GM23248 (cell line): ENCODE results near the gene ACYP1. TPM values are rescaled to one million over a fixed set of nuclear protein-coding genes. Genes with fewer than 3 reads are reported as not detected.

Experiments
- DNase-seq: peaks from one replicate; pipeline ENCODE4 v3.0.0-alpha.2; 2015
- H2AFZ ChIP-seq: fragments of 200-600 bp; sonication (generic); 2 replicates; pipeline ENCODE4 v1.6.1; 2016; ENCODE audit warnings: antibody characterized with exemption
- H3F3A ChIP-seq: fragments of 200-600 bp; sonication (generic); 2 replicates; pipeline ENCODE4 v1.6.1; 2016; ENCODE audit warnings: mild to moderate bottlenecking, antibody characterized with exemption, mixed run types; ENCODE audit not compliant: insufficient read depth
- H3K27ac ChIP-seq: fragments of 200-600 bp; sonication (generic); 2 replicates; pipeline ENCODE4 v1.5.1; 2016; ENCODE audit warnings: mild to moderate bottlenecking
- H3K27me3 ChIP-seq: fragments of 200-600 bp; sonication (generic); replicated peaks from 2 replicates; pipeline ENCODE4 v1.6.1; 2016; ENCODE audit warnings: mild to moderate bottlenecking; ENCODE audit not compliant: insufficient read depth
- H3K36me3 ChIP-seq: fragments of 200-600 bp; sonication (generic); 2 replicates; pipeline ENCODE4 v1.6.1; 2016; ENCODE audit warnings: low read depth, mild to moderate bottlenecking
- H3K4me1 ChIP-seq: fragments of 200-600 bp; sonication (generic); 2 replicates; pipeline ENCODE4 v1.6.1; 2016; ENCODE audit warnings: mild to moderate bottlenecking; ENCODE audit not compliant: insufficient read depth
- H3K4me2 ChIP-seq: fragments of 200-600 bp; sonication (generic); one replicate; pipeline ENCODE4 v1.6.1; 2016; ENCODE audit warnings: mild to moderate bottlenecking; ENCODE audit not compliant: unreplicated experiment
- H3K4me3 ChIP-seq: fragments of 200-600 bp; sonication (generic); 2 replicates; pipeline ENCODE4 v1.5.1; 2016; ENCODE audit warnings: mild to moderate bottlenecking
- H3K79me2 ChIP-seq: fragments of 200-600 bp; sonication (generic); 2 replicates; pipeline ENCODE4 v1.6.1; 2016; ENCODE audit warnings: mild to moderate bottlenecking; ENCODE audit not compliant: insufficient read depth
- H3K9ac ChIP-seq: fragments of 200-600 bp; sonication (generic); 2 replicates; pipeline ENCODE4 v1.6.1; 2016; ENCODE audit warnings: mild to moderate bottlenecking
- H3K9me2 ChIP-seq: fragments of 200-600 bp; sonication (generic); 2 replicates; pipeline ENCODE4 v1.6.1; 2016; ENCODE audit warnings: mixed run types, mild to moderate bottlenecking, moderate library complexity; ENCODE audit not compliant: insufficient read depth
- H3K9me3 ChIP-seq: fragments of 200-600 bp; sonication (generic); one replicate; pipeline ENCODE4 v1.6.1; 2017; ENCODE audit warnings: low read depth
- H4K20me1 ChIP-seq: fragments of 200-600 bp; sonication (generic); 2 replicates; pipeline ENCODE4 v1.6.0; 2016; ENCODE audit not compliant: insufficient read depth
- EZH2 ChIP-seq: fragments of 200-600 bp; sonication (generic); IDR thresholded peaks from 2 replicates; pipeline ENCODE4 v1.6.1; 2018; ENCODE audit warnings: antibody characterized with exemption, mild to moderate bottlenecking; ENCODE audit not compliant: insufficient read depth, poor library complexity, severe bottlenecking
- EZH2phosphoT487 ChIP-seq: fragments of 200-600 bp; sonication (generic); IDR thresholded peaks from 2 replicates; pipeline ENCODE4 v1.6.1; 2018; ENCODE audit warnings: antibody characterized with exemption, moderate library complexity, mild to moderate bottlenecking, low read depth; ENCODE audit not compliant: insufficient read depth
- WGBS, 2 experiments: methylation state at CpG; one replicate each; pipeline ENCODE4 v1.1.6; 2015 to 2017; ENCODE audit warnings: low lambda C conversion rate in 2 of 2, low coverage in 1 of 2; ENCODE audit errors: missing lambda C conversion rate in 2 of 2; 5-methylcytosine and 5-hydroxymethylcytosine counted together
- in situ Hi-C: fragments of 300-500 bp; cut with MboI; formaldehyde crosslinking; loops from 2 replicates; pipeline ENCODE4 v1.15.0; 2020
- polyA plus RNA-seq: library from polyadenylated mRNA; unstranded; fragments of >200 nt; fragmentation: Nextera tagmentation; extraction: Ambion mirVana; gene quantifications from 2 replicates; pipeline ENCODE4 v1.2.1, GENCODE V29; 2016
- total RNA-seq: library from RNA; depleted of rRNA; stranded (reverse); fragments of >200 nt; shearing (Covaris generic); gene quantifications from 2 replicates; pipeline ENCODE4 v1.2.3, GENCODE V29; 2014

ACYP1 gene
- total and polyA plus RNA-seq, 2 experiments from 2014 or later, result 7.3 to 19.3 TPM

GRCh38 chr14:75042035-75042434 lies 21.8 kb downstream of the ACYP1 start:
- no peaks in the 10 kb centered on the region for H3K9me2 ChIP-seq
- H3K9me3 ChIP-seq, result no peaks in the 10 kb centered on the region
- 33% methylated on average over 6 of the region's 6 CpGs for WGBS, 2 experiments
- peaks cover 11% of the 10 kb centered on the region; the same call in 1 of the 2 replicates for H3K36me3 ChIP-seq
- H3K79me2 ChIP-seq, result peaks cover 28% of the 10 kb centered on the region; the same call in 1 of the 2 replicates
- no peak overlapping the region for H3K4me2 ChIP-seq
- no peak for DNase-seq
- H3K4me3 ChIP-seq, result no peak overlapping the region
- H3K9ac ChIP-seq, result no peak overlapping the region
- TF ChIP-seq EZH2 (no peak), EZH2phosphoT487 (no peak)
- in situ Hi-C loops, result no loop called here
- H3K27ac ChIP-seq, result no peak overlapping the region
- no peaks in the 10 kb centered on the region for H3K27me3 ChIP-seq
- peaks cover 17% of the 10 kb centered on the region for H3F3A ChIP-seq
- no peaks in the 10 kb centered on the region for H4K20me1 ChIP-seq
- no peak overlapping the region for H2AFZ ChIP-seq
- peaks cover 29% of the 10 kb centered on the region for H3K4me1 ChIP-seq

GRCh38 chr14:75041613-75042012 lies 22.2 kb downstream of the ACYP1 start:
- Histone ChIP-seq H3K27me3 (no peaks in the 10 kb centered on the region), H3K36me3 (peaks cover 11% of the 10 kb centered on the region; the same call in 1 of the 2 replicates), H3K27ac (no peak overlapping the region), H3K4me2 (no peak overlapping the region), H3K79me2 (peaks cover 28% of the 10 kb centered on the region; the same call in 1 of the 2 replicates), H2AFZ (no peak overlapping the region), H3F3A (peaks cover 12% of the 10 kb centered on the region; the same call in 1 of the 2 replicates), H3K4me1 (peaks cover 25% of the 10 kb centered on the region), H4K20me1 (no peaks in the 10 kb centered on the region), H3K4me3 (no peak overlapping the region), H3K9me3 (no peaks in the 10 kb centered on the region), H3K9me2 (no peaks in the 10 kb centered on the region), H3K9ac (no peak overlapping the region)
- TF ChIP-seq EZH2 (no peak), EZH2phosphoT487 (no peak)
- WGBS, 2 experiments, result 86 to 92% methylated on average over 4 of the region's 4 CpGs
- in situ Hi-C loops, result no loop called here
- DNase-seq, result no peak

DNA sequence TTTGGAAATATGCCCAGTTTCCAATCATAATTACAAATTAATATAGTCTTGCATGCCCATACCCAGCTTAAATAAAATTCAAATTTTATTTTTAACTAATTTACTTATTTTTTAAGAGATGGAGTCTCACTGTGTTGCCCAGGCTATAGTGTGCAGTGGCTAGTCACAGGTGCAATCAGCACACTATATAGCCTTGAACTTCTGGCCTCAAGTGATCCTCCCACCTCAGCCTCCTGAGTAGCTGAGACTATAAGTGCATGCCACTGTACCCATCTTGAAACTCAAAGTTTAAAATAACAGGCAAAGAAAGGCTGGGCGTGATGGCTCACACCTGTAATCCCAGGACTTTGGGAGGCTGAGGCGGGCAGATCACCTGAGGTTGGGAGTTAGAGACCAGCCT lies 22.9 kb downstream of the ACYP1 start:
- WGBS, 2 experiments, result 95 to 100% methylated on average over 2 of the region's 2 CpGs
- TF ChIP-seq EZH2, result no peak
- no peak for TF ChIP-seq EZH2phosphoT487

GRCh38 chr14:75040507-75040906 lies 23.3 kb downstream of the ACYP1 start:
- H3K9me3 ChIP-seq, result no peaks in the 10 kb centered on the region
- peaks cover 20% of the 10 kb centered on the region for H3K4me1 ChIP-seq
- TF ChIP-seq EZH2 (no peak), EZH2phosphoT487 (no peak)
- H3K79me2 ChIP-seq, result peaks cover 19% of the 10 kb centered on the region; the same call in 1 of the 2 replicates
- no peak overlapping the region for H3K27ac ChIP-seq
- H3K27me3 ChIP-seq, result no peaks in the 10 kb centered on the region
- DNase-seq, result no peak
- no peak overlapping the region for H3K4me2 ChIP-seq
- no peak overlapping the region for H3K4me3 ChIP-seq
- peaks cover 11% of the 10 kb centered on the region; the same call in 1 of the 2 replicates for H3K36me3 ChIP-seq
- in situ Hi-C loops, result no loop called here
- no peak overlapping the region for H3K9ac ChIP-seq
- H4K20me1 ChIP-seq, result no peaks in the 10 kb centered on the region
- H3K9me2 ChIP-seq, result no peaks in the 10 kb centered on the region
- H2AFZ ChIP-seq, result no peak overlapping the region
- peaks cover 8% of the 10 kb centered on the region; the same call in 1 of the 2 replicates for H3F3A ChIP-seq
- WGBS, 2 experiments, result 96 to 100% methylated on average over 1 of the region's 1 CpG

More for the DNA sequence above, 22.9 kb downstream of the ACYP1 start:
- Histone ChIP-seq H3K27me3 (no peaks in the 10 kb centered on the region), H3K27ac (no peak overlapping the region), H2AFZ (no peak overlapping the region), H3K9me2 (no peaks in the 10 kb centered on the region), H4K20me1 (no peaks in the 10 kb centered on the region), H3K4me2 (no peak overlapping the region), H3K4me3 (no peak overlapping the region), H3K9ac (no peak overlapping the region), H3K79me2 (peaks cover 23% of the 10 kb centered on the region; the same call in 1 of the 2 replicates), H3K36me3 (peaks cover 11% of the 10 kb centered on the region; the same call in 1 of the 2 replicates), H3K9me3 (no peaks in the 10 kb centered on the region), H3K4me1 (peaks cover 20% of the 10 kb centered on the region), H3F3A (peaks cover 8% of the 10 kb centered on the region; the same call in 1 of the 2 replicates)
- DNase-seq, result no peak
- in situ Hi-C loops, result no loop called here
